MCF 10A (cell line): ENCODE measurements around the gene TIE1. TPM values are rescaled to one million over a fixed set of nuclear protein-coding genes. Genes with fewer than 3 reads are reported as not detected.

Source experiments
- Bru-seq: library from RNA; stranded (reverse); fragments of 400-500 nt; gene quantifications from one replicate; lab custom pipeline; 2021; lab: Mats Ljungman, UMichigan
- BruChase-seq, 2 experiments: library from RNA; stranded (reverse); fragments of 400-500 nt; gene quantifications; one replicate each; lab custom pipeline; 2021; lab: Mats Ljungman, UMichigan
- BruUV-seq: library from RNA; stranded (reverse); fragments of 400-500 nt; replicated peaks from 2 replicates; lab custom pipeline; 2021; lab: Mats Ljungman, UMichigan
- CTCF ChIA-PET: fragments of 300-600 bp; sonication (Branson Sonifier 250); formaldehyde crosslinking; extraction: SDS; loops from one replicate; lab custom pipeline; 2021; ENCODE audit warnings: antibody characterized with exemption, inconsistent platforms; lab: Yijun Ruan, JAX
- POLR2A ChIA-PET: fragments of 300-600, 350-650 bp; sonication (Branson Sonifier 250); formaldehyde crosslinking; extraction: SDS; loops from one replicate; lab custom pipeline; 2020; ENCODE audit warnings: antibody characterized with exemption, inconsistent platforms; lab: Yijun Ruan, JAX
- DNase-seq: peaks from one replicate; pipeline ENCODE4 v3.0.0-alpha.2; 2018; ENCODE audit not compliant: unreplicated experiment
- H3K27ac Mint-ChIP-seq: one replicate; pipeline ENCODE4 v1.8.0; 2022; ENCODE audit warnings: mild to moderate bottlenecking, low read depth, mixed read lengths; ENCODE audit not compliant: unreplicated experiment
- H3K27me3 Mint-ChIP-seq: one replicate; pipeline ENCODE4 v1.8.0; 2022; ENCODE audit warnings: mixed read lengths; ENCODE audit not compliant: insufficient read depth, unreplicated experiment
- H3K36me3 Mint-ChIP-seq: one replicate; pipeline ENCODE4 v1.8.0; 2022; ENCODE audit warnings: mild to moderate bottlenecking, moderate library complexity, mixed read lengths; ENCODE audit not compliant: insufficient read depth, unreplicated experiment
- H3K4me1 Mint-ChIP-seq: one replicate; pipeline ENCODE4 v1.8.0; 2022; ENCODE audit warnings: mixed read lengths; ENCODE audit not compliant: insufficient read depth, unreplicated experiment
- H3K4me3 Mint-ChIP-seq: one replicate; pipeline ENCODE4 v1.8.0; 2022; ENCODE audit warnings: mild to moderate bottlenecking, moderate library complexity, mixed read lengths; ENCODE audit not compliant: unreplicated experiment
- H3K9me3 Mint-ChIP-seq: one replicate; pipeline ENCODE4 v1.8.0; 2022; ENCODE audit warnings: mixed read lengths; ENCODE audit not compliant: unreplicated experiment
- CTCF ChIP-seq: fragments of 200-600 bp; IDR thresholded peaks from one replicate; pipeline ENCODE4 v1.8.0; 2022; ENCODE audit warnings: antibody characterized with exemption, mild to moderate bottlenecking; ENCODE audit not compliant: unreplicated experiment
- intact Hi-C: fragments of 100-400 bp; cut with micrococcal nuclease; formaldehyde crosslinking; loops from 2 replicates; pipeline ENCODE4 v1.14.1; 2022
- long read RNA-seq: library from polyadenylated mRNA; stranded (forward); transcript quantifications from one replicate; pipeline ENCODE4 v2.0.0, GENCODE V29; 2022
- total RNA-seq: library from RNA; stranded (reverse); gene quantifications from 2 replicates; pipeline ENCODE4 v1.2.3, GENCODE V29; 2022

Gene TIE1
- total RNA-seq (not detected in 2 replicates), Bru-seq, nascent RNA (not detected), BruChase-seq, experiment 1, labeled RNA remaining after a 6-hour chase (not detected), BruChase-seq, experiment 2, labeled RNA remaining after a 2-hour chase (not detected)
- long read RNA-seq, result 0 reads

GRCh38 chr1:43300378-43301094 lies at the start of gene TIE1:
Gene TIE1, plus strand, starts transcription at chr1:43300982. Its CDS starts 90 bp downstream, at chr1:43301072.
- H3K27ac Mint-ChIP-seq, result no peak within 1 kb of the TSS
- intact Hi-C loops, result no loop called here
- H3K4me1 Mint-ChIP-seq, result no peaks in the 10 kb centered on the region
- no peaks in the 10 kb centered on the region for H3K36me3 Mint-ChIP-seq
- DNase-seq, result no peak
- peaks cover 12% of the 10 kb centered on the region for H3K27me3 Mint-ChIP-seq
- H3K9me3 Mint-ChIP-seq, result no peaks in the 10 kb centered on the region
- BruUV-seq, result no TSS peak
- no peak for TF ChIP-seq CTCF
- H3K4me3 Mint-ChIP-seq, result no peak within 1 kb of the TSS
- POLR2A ChIA-PET, result no interaction called here
- CTCF ChIA-PET, result no interaction called here

GRCh38 chr1:43251024-43251423 lies 49.8 kb upstream of the TIE1 start:
- no peak overlapping the region for H3K4me3 Mint-ChIP-seq
- H3K27me3 Mint-ChIP-seq, result peaks cover 19% of the 10 kb centered on the region
- TF ChIP-seq CTCF, result no peak
- no peaks in the 10 kb centered on the region for H3K36me3 Mint-ChIP-seq
- no peaks in the 10 kb centered on the region for H3K4me1 Mint-ChIP-seq
- BruUV-seq, result no TSS peak
- POLR2A ChIA-PET, result no interaction called here
- intact Hi-C loops, result no loop called here
- H3K27ac Mint-ChIP-seq, result no peak overlapping the region
- DNase-seq, result no peak
- H3K9me3 Mint-ChIP-seq, result peaks cover 25% of the 10 kb centered on the region
- CTCF ChIA-PET, result interaction anchor here (0.7 kb wide), 1 partner anchor 100 kb away, joined by 3 read pairs; no protein-coding TSS in a partner anchor

- no TSS peak for BruUV-seq
- POLR2A ChIA-PET, result interaction anchor here (0.6 to 1.2 kb wide), 2 partner anchors 8 to 37 kb away, joined by 3 read pairs; no protein-coding TSS in a partner anchor
- Mint-ChIP-seq H3K36me3 (no peaks in the 10 kb centered on the region), H3K27ac (no peak overlapping the region), H3K4me1 (peaks cover 8% of the 10 kb centered on the region), H3K9me3 (peaks cover 13% of the 10 kb centered on the region), H3K27me3 (peaks cover 19% of the 10 kb centered on the region), H3K4me3 (no peak overlapping the region)
- intact Hi-C loops, result no loop called here
- TF ChIP-seq CTCF, result no peak
- DNase-seq, result no peak
- CTCF ChIA-PET, result no interaction called here
These were observed 48.6 kb upstream of the TIE1 start for GRCh38 chr1:43252225-43252624.

GRCh38 chr1:43253173-43253572 lies 47.6 kb upstream of the TIE1 start:
- Mint-ChIP-seq H3K4me3 (no peak overlapping the region), H3K27me3 (peaks cover 19% of the 10 kb centered on the region), H3K36me3 (no peaks in the 10 kb centered on the region), H3K27ac (no peak overlapping the region), H3K4me1 (peaks cover 9% of the 10 kb centered on the region), H3K9me3 (peaks cover 6% of the 10 kb centered on the region)
- ChIA-PET POLR2A (interaction anchor here (0.6 to 1.2 kb wide), 2 partner anchors 8 to 9 kb away, joined by 3 read pairs; no protein-coding TSS in a partner anchor), CTCF (no interaction called here)
- intact Hi-C loops, result no loop called here
- no peak for TF ChIP-seq CTCF
- no TSS peak for BruUV-seq
- no peak for DNase-seq
